HG03039 (cell line): Measurements from ENCODE around the gene NR3C2.

Experiments
- ATAC-seq: cut with Tn5 transposase; IDR thresholded peaks from one replicate; pipeline ENCODE4 v1.9.1; 2021; ENCODE audit warnings: mild to moderate bottlenecking, moderate library complexity; ENCODE audit not compliant: unreplicated experiment

Gene NR3C2

GRCh38 chr4:148435654-148436406 lies 6.4 kb downstream of the NR3C2 start:
- no peak for ATAC-seq

DNA sequence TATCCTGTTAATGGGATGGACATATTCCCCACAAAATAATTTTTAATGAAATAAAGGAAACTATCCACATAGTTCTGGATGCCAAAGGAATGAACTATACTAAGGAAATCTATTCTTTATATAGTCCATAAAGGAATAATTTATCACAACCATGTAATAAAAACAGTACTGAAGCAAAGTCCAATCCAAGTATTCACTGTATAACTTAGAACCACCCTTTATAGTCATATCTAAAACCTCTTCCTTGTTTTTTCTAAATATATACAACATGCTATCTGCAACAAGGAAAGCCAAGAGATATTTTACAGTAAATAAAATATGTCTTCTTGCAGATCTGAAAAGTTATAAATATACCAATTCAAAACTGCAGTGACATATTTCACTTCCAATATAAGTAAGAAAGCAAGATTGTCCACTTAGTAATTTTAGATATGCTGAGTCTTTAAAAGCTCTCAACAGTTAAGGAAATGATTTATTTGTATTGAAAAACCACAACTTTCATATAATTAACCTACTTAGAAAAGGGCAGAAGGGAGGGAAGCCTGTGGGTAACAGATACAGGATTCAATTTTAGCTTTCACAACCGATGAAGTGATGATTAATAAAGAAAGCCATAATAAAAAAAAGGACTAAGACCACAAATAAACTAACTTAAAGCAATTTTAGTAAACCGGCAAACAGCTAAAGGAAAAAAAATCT lies 8.0 kb downstream of the NR3C2 start:
- ATAC-seq = no peak

- ATAC-seq = no peak
Observed at GRCh38 chr4:148431401-148431800, 10.8 kb downstream of the NR3C2 start.

GRCh38 chr4:148430854-148431253 lies 11.4 kb downstream of the NR3C2 start:
- no peak for ATAC-seq

DNA sequence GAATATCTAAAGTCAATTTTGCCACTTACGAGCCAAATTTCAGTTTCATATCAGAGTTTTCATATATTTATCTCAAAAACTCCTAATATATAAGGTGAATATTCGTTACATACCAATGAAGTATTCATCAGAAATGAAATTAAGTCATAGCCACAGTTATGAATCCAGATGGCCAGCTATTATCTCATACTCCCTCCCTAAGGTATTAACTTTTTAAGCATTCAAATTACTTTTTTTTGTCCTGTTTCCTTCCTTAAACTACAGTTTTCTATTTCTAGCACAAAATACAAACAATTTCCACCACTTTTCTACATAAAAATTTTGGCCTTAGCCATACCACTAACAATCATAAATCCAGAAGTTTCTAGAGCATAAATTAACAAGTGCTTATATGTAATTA lies 13.0 kb downstream of the NR3C2 start:
- ATAC-seq = no peak

- ATAC-seq = no peak
Observed at GRCh38 chr4:148426643-148427042, 15.6 kb downstream of the NR3C2 start.

DNA sequence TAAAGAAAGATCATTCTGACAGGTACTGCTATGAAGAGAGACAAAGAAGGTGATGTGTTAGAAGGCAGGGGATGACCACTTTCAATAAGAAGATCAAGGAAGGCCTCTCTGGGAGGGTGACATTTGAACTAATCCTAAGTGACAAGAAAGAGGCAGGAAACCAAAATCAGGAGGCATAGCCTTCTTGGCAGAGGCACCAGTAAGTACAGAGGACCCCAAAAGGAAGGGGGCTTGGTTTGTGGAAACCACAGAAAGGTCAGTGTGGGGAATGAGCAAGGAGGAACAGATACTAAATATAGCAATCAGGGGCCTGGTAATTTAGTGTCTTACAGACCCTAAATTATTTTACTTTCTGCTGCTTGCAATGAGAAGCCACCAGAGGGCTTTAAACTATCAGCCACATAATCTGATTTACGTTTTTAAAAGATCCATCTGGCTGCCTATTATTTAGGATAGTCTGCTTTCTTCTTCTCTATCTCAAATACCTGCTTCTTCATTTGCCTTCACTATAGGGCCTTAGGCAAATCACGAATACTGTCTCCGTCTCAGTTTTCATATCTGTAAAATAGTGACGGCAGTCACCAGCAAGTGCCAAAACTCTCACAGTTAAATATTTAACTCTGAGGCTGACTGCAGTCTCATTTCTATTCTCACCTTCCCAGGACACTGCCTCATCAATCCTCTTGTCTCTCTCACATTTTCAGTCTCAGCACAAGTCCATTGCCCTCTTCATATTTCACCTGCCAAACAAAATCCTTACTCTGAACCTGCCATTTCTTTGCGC lies 16.7 kb downstream of the NR3C2 start:
- ATAC-seq = no peak

DNA sequence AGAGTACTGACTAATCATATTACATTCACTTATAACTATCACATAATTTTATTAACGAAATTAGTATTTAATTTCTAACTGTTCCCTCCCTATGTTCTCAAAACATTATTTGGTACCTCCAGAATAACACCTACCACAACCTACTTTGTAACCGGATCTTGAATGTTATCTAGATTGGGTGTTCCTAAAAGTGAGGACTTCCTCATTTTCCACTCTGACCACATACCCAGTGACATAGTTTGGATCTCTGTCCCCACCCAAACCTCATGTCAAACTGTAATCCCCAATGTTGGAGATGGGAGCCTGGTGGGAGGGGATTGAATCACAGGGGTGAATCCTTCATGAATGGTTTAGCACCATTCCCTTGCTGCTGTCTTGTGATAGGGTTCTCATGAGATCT lies 21.8 kb downstream of the NR3C2 start:
- ATAC-seq = no peak

- no peak for ATAC-seq
Observed at GRCh38 chr4:148415500-148415899, 26.7 kb downstream of the NR3C2 start.

GRCh38 chr4:148412460-148412994 lies 29.7 kb downstream of the NR3C2 start:
- no peak for ATAC-seq

DNA sequence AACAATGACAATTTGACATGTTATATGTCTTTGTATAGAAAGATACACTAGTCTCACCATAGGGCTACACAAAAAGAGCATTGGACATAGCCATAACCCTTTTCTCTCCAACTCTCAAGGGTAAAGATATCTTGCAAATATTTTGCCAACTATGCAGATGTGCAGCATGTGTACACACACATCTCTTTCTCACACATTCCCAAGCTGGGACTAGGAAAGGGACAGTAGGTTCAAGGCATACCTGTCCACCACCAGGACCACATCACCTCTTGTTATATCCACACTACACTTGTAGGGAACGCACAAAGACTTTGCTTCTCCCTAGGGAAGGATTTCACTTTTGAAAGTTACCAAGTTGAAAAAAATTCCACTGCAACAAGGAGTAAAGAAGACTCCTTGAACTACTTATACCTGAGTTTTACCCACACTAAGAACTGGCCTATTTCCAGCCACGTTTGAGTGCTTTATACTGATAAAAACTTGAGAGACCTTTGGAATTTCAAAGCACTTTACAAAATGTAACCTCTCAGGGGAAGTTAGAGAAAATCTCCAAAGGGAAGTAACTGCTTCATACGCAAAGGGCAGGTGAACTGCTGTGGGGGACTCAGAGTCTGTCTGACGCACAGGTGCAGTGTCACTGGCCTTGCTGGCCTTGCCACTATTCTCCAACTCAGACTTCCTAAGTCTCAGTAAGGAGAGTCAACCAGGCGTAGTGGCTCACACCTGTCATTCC lies 36.9 kb downstream of the NR3C2 start:
- ATAC-seq = no peak

GRCh38 chr4:148398988-148399387 lies 43.2 kb downstream of the NR3C2 start:
- no peak for ATAC-seq

DNA sequence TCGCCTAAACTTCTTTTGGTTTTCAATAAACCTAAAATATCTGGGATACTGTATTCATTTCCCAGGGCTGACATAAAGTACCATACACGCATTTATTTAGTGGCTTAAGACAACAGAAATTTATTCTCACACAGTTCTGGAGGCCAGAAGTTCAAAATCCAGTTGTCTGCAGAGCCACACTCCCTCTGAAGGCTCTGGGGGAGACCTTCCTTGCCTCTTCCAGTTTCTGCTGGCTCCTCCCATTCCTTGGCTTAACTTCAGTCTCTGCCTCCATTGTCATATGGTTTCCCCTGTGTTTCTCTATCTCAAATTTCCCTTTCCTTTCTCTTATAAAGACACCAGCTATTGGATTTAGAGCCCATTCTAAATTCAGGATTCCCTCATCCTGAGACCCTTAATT lies 44.4 kb downstream of the NR3C2 start:
- no peak for ATAC-seq

DNA sequence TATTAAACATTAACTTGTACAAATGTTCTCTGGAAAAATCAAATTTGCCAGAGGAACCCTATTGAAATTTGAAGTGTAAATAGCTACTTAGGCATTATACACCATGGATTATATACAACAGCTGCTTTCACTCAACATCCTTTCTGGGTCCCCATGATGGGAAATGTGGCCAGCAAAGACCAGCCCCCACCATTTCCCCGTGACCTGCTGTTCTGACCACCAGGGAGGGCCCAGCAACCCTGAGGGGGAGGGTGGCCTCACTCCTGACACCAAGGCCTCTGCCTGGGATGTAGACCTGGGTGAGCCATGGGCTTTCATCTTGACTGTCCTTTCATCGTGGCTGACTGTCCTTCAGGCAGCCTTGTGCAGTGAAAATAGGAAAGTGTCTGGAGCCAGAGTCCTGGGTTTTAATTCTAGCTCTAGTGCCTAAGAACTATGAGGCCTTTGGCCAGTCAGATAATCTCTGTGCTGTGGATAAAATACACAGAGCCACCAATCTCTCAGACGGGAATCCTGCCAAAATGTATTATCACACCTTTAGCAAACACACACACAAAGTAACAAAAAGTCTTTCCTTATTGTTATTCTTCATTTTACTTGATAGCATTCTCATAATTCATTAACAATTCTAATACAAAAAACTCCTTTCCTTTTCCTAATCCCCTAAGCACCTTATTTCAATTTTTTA lies 45.1 kb downstream of the NR3C2 start:
- no peak for ATAC-seq

GRCh38 chr4:148395771-148396170 lies 46.4 kb downstream of the NR3C2 start:
- ATAC-seq = no peak

DNA sequence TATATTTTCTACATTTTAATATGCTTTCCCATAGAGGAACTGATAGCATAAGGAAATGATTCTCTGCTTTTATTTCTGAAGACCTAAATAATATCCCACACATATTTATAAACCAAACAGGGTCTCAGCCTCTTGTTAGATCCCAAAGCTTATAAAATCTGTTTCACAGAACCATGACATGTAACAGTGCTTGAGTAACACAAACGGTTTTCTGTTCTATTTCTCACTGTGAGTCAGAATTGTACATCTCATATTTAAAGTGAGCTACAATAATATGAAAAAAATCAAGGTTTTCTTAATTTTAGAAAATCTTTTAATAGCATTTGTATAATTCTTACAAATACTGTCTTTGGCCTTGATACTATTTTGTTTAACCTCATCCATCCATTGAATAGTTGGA lies 51.2 kb downstream of the NR3C2 start:
- ATAC-seq = no peak

DNA sequence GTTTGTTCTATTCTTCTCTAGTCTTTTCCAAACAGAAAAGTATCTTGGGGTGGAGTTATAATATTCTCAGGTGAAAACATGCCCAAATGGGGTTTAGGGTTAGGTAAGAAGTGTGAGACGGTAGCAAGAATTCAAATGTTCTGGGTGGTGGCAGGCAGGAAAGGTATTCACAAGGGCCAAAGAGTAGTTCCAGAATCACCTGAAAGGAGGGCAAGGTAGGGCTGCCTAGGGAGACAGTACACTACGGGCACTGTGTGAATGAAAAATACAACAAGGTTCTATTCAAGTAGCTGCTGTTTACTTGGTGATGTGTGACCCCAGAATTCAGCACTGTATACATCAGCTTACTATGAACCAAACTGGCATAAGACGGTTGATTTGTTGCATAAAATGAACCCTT lies 51.9 kb downstream of the NR3C2 start:
- no peak for ATAC-seq

GRCh38 chr4:148380291-148380690 lies 61.9 kb downstream of the NR3C2 start:
- no peak for ATAC-seq

DNA sequence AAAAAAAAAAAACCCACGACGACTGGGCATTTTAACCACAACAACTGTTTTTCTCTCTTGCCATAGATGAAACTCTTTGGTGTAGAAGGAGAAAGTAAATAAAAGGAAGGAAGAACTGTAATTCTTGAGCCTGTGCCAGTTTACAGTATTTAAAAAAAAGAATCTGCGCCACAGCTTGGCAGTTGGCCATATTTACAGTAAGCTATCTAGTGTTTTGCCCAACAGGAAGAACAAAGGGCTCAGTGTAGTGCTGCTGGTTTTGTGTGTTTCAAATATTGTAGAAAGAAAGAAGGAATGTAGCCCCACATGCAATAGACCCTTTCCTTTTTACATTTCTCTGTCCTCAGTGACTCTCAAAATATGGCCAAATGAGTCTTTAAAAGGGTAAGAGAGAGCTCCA lies 66.1 kb downstream of the NR3C2 start:
- ATAC-seq = no peak

DNA sequence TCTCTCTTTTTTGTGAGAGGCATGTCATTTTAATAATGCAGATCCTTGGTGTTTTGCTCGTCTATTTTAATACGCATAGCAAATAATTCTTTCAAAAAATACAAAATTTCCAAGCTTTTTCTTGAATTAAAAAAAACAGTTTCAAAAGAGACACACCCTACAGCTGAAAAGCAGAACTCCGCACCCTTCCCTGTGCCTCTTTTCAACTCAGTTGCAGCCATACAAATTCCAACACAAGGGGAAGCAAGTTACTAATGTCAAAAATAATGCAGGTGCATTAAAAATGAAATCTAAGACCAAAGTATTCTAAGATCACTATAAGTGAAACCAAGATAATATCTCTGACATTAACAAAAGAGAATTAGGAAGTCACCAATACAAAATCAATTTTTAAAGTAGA lies 66.6 kb downstream of the NR3C2 start:
- ATAC-seq = no peak
